Neural cell (in vitro differentiated cells): Measurements from ENCODE around the gene CUX1. TPM values are rescaled to one million over a fixed set of nuclear protein-coding genes. Genes with fewer than 3 reads are reported as not detected.

Source experiments
- H2AFZ ChIP-seq: fragments of 200-600, 300-800 bp; sonication (generic), shearing (Covaris generic); 2 replicates; pipeline ENCODE4 v1.6.0; 2014; ENCODE audit warnings: low read depth, mild to moderate bottlenecking, antibody characterized with exemption, low read length, moderate library complexity
- H3F3A ChIP-seq: fragments of 200-600 bp; shearing (Covaris generic); 2 replicates; pipeline ENCODE4 v1.6.1; 2016; ENCODE audit warnings: mild to moderate bottlenecking, moderate library complexity, mixed read lengths, antibody characterized with exemption, low read length; ENCODE audit not compliant: insufficient read depth, poor library complexity, severe bottlenecking
- H3K27ac ChIP-seq: fragments of 200-600, 300-800 bp; sonication (generic), shearing (Covaris generic); 2 replicates; pipeline ENCODE4 v1.5.1; 2014; ENCODE audit warnings: mild to moderate bottlenecking, low read length, moderate library complexity
- H3K27me3 ChIP-seq: fragments of 300-800, 200-600 bp; sonication (generic), shearing (Covaris generic); 2 replicates; pipeline ENCODE4 v1.6.0; 2014; ENCODE audit warnings: mild to moderate bottlenecking, low read depth, low read length, moderate library complexity; ENCODE audit not compliant: insufficient read depth
- H3K36me3 ChIP-seq: fragments of 300-800, 200-600 bp; sonication (generic), shearing (Covaris generic); 2 replicates; pipeline ENCODE4 v1.5.1; 2014; ENCODE audit warnings: mild to moderate bottlenecking, antibody characterized with exemption, low read length, moderate library complexity; ENCODE audit not compliant: insufficient read depth
- H3K4me2 ChIP-seq: fragments of 300-800, 200-600 bp; sonication (generic), shearing (Covaris generic); 2 replicates; pipeline ENCODE4 v1.6.0; 2014; ENCODE audit warnings: mild to moderate bottlenecking, low read length
- H3K4me3 ChIP-seq: fragments of 300-800, 200-600 bp; sonication (generic), shearing (Covaris generic); 2 replicates; pipeline ENCODE4 v1.5.1; 2014; ENCODE audit warnings: mild to moderate bottlenecking, low read length, moderate library complexity
- H3K79me2 ChIP-seq: fragments of 200-600 bp; shearing (Covaris generic); replicated peaks from 2 replicates; pipeline ENCODE4 v1.6.0; 2014; ENCODE audit warnings: mild to moderate bottlenecking, low read length, moderate library complexity; ENCODE audit not compliant: insufficient read depth
- H3K9ac ChIP-seq: fragments of 300-800, 200-600 bp; sonication (generic), shearing (Covaris generic); 2 replicates; pipeline ENCODE4 v1.6.1; 2016; ENCODE audit warnings: mild to moderate bottlenecking, low read length, mixed read lengths
- H3K9me2 ChIP-seq: fragments of 200-600 bp; shearing (Covaris generic); 2 replicates; pipeline ENCODE4 v1.6.1; 2016; ENCODE audit warnings: mild to moderate bottlenecking, low read length, mixed read lengths; ENCODE audit not compliant: insufficient read depth
- H3K9me3 ChIP-seq: fragments of 200-600, 300-800 bp; sonication (generic), shearing (Covaris generic); 2 replicates; pipeline ENCODE4 v1.6.1; 2016; ENCODE audit warnings: mild to moderate bottlenecking, mixed run types, low read length, moderate library complexity, mixed read lengths
- H4K20me1 ChIP-seq: fragments of 200-600 bp; shearing (Covaris generic); 2 replicates; pipeline ENCODE4 v1.6.1; 2016; ENCODE audit warnings: mild to moderate bottlenecking, mixed run types; ENCODE audit not compliant: insufficient read depth
- EP300 ChIP-seq: fragments of 450-650 bp; conservative IDR thresholded peaks from 2 replicates; pipeline ENCODE4 v1.6.1; 2014; ENCODE audit warnings: antibody characterized with exemption, mild to moderate bottlenecking, moderate library complexity; ENCODE audit not compliant: poor library complexity, severe bottlenecking
- EZH2 ChIP-seq: fragments of 200-600, 300-800 bp; shearing (Covaris generic), sonication (generic); IDR thresholded peaks from 2 replicates; pipeline ENCODE4 v1.6.1; 2014; ENCODE audit warnings: antibody characterized with exemption, low read length, borderline replicate concordance, mild to moderate bottlenecking; ENCODE audit not compliant: insufficient read depth, poor library complexity, severe bottlenecking
- MXI1 ChIP-seq: fragments of 450-650 bp; conservative IDR thresholded peaks from 2 replicates; pipeline ENCODE4 v1.6.1; 2014; ENCODE audit warnings: antibody characterized with exemption, mild to moderate bottlenecking; ENCODE audit not compliant: poor library complexity, severe bottlenecking
- POLR2AphosphoS5 ChIP-seq: IDR thresholded peaks from 2 replicates; pipeline ENCODE4 v1.6.1; 2012
- RAD21 ChIP-seq: fragments of 450-650 bp; conservative IDR thresholded peaks from 2 replicates; pipeline ENCODE4 v1.6.1; 2014; ENCODE audit warnings: antibody characterized with exemption, mild to moderate bottlenecking, moderate library complexity
- SMC3 ChIP-seq: fragments of 450-650 bp; conservative IDR thresholded peaks from 2 replicates; pipeline ENCODE4 v1.6.1; 2014; ENCODE audit warnings: antibody characterized with exemption, mild to moderate bottlenecking, moderate library complexity; ENCODE audit not compliant: poor library complexity
- TAF1 ChIP-seq: IDR thresholded peaks from 2 replicates; pipeline ENCODE4 v1.6.1; 2012; ENCODE audit warnings: low read depth
- polyA plus RNA-seq: library from polyadenylated mRNA; depleted of rRNA; stranded (reverse); fragments of >200 nt; gene quantifications from 2 replicates; pipeline ENCODE4 v1.2.3, GENCODE V29; 2014
- TF ChIP-seq, protein P1 (sequence below): fragments of 450-650 bp; IDR thresholded peaks from 2 replicates; pipeline ENCODE4 v1.5.1; 2014; ENCODE audit warnings: antibody characterized with exemption, mild to moderate bottlenecking, moderate library complexity; ENCODE audit not compliant: poor library complexity, severe bottlenecking
- TF ChIP-seq, protein P2 (sequence below): IDR thresholded peaks from 2 replicates; pipeline ENCODE4 v1.6.1; 2012; ENCODE audit warnings: borderline replicate concordance

Gene CUX1
- polyA plus RNA-seq, 1 donor from 2014 or later, result 26.6 TPM

DNA sequence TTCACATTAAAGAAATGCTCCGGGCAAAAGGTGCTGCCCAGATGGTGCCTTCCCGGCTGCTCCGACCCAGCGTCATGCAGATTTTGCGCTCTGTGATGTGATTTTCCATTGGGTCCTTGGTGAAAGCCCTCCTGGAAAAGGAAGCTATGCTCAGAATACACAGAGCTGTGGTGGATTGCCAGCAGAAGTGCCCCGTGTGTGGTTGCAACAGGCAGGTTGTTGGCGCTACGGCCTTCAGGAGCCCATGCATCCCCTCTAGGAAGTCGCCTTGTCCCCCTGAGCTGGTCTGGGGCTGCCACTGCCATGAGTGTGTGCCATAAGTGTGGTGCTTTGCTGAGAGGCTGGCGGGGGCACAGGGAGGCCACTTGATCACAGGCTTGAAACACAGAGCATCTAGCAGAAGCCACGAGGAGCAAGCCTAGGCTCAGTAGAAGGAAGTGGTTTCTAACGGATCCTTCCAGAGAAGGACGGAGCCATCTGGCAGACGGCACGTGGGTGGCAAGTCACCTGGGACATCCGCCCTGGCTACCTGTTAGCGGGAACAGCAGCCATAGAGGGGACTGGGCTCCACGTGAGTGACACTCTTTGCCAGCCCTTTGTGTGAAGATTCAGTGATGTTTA, 210.9 kb downstream of the CUX1 start:
- H3K9me2 ChIP-seq, result no peaks in the 10 kb centered on the region
- H3K27me3 ChIP-seq, result no peaks in the 10 kb centered on the region
- no peak overlapping the region for H3K9ac ChIP-seq
- no peaks in the 10 kb centered on the region for H3K9me3 ChIP-seq
- H3F3A ChIP-seq, result no peaks in the 10 kb centered on the region
- TF ChIP-seq TAF1 (no peak), SMC3 (no peak), MXI1 (no peak), RAD21 (no peak), POLR2AphosphoS5 (no peak), EZH2 (no peak), EP300 (no peak)
- TF ChIP-seq, protein P1, sequence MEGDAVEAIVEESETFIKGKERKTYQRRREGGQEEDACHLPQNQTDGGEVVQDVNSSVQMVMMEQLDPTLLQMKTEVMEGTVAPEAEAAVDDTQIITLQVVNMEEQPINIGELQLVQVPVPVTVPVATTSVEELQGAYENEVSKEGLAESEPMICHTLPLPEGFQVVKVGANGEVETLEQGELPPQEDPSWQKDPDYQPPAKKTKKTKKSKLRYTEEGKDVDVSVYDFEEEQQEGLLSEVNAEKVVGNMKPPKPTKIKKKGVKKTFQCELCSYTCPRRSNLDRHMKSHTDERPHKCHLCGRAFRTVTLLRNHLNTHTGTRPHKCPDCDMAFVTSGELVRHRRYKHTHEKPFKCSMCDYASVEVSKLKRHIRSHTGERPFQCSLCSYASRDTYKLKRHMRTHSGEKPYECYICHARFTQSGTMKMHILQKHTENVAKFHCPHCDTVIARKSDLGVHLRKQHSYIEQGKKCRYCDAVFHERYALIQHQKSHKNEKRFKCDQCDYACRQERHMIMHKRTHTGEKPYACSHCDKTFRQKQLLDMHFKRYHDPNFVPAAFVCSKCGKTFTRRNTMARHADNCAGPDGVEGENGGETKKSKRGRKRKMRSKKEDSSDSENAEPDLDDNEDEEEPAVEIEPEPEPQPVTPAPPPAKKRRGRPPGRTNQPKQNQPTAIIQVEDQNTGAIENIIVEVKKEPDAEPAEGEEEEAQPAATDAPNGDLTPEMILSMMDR, result no peak
- TF ChIP-seq, protein P2, sequence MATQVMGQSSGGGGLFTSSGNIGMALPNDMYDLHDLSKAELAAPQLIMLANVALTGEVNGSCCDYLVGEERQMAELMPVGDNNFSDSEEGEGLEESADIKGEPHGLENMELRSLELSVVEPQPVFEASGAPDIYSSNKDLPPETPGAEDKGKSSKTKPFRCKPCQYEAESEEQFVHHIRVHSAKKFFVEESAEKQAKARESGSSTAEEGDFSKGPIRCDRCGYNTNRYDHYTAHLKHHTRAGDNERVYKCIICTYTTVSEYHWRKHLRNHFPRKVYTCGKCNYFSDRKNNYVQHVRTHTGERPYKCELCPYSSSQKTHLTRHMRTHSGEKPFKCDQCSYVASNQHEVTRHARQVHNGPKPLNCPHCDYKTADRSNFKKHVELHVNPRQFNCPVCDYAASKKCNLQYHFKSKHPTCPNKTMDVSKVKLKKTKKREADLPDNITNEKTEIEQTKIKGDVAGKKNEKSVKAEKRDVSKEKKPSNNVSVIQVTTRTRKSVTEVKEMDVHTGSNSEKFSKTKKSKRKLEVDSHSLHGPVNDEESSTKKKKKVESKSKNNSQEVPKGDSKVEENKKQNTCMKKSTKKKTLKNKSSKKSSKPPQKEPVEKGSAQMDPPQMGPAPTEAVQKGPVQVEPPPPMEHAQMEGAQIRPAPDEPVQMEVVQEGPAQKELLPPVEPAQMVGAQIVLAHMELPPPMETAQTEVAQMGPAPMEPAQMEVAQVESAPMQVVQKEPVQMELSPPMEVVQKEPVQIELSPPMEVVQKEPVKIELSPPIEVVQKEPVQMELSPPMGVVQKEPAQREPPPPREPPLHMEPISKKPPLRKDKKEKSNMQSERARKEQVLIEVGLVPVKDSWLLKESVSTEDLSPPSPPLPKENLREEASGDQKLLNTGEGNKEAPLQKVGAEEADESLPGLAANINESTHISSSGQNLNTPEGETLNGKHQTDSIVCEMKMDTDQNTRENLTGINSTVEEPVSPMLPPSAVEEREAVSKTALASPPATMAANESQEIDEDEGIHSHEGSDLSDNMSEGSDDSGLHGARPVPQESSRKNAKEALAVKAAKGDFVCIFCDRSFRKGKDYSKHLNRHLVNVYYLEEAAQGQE, result no peak
- H3K27ac ChIP-seq, result no peak overlapping the region
- H4K20me1 ChIP-seq, result no peaks in the 10 kb centered on the region
- H3K36me3 ChIP-seq, result no peaks in the 10 kb centered on the region
- no peaks in the 10 kb centered on the region for H3K79me2 ChIP-seq
- no peak overlapping the region for H3K4me2 ChIP-seq
- no peak overlapping the region for H3K4me3 ChIP-seq
- no peak overlapping the region for H2AFZ ChIP-seq

DNA sequence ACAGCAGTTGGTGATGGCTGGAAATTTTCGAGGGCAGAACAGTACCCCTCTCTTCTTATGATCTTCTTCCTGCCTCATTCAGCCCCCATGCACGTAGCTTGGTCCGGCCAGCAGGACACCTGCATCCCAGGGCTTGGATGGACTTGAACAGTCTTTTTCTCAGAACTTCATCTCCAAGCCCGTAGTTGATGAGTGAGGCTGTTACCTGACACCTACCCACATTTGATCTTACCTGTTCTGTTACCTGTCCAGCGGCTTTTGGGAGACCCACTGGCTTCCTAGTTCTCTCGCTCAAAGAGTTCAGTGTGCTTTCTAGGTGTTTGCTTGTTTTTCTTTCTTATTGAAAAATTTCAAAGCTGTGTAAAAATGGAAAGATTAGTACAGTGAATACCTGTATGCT, 212.2 kb downstream of the CUX1 start:
- Histone ChIP-seq H2AFZ (no peak overlapping the region), H3K79me2 (no peaks in the 10 kb centered on the region), H3K4me3 (no peak overlapping the region), H3K27ac (no peak overlapping the region), H3K36me3 (no peaks in the 10 kb centered on the region), H3F3A (no peaks in the 10 kb centered on the region), H3K9ac (no peak overlapping the region), H3K9me3 (no peaks in the 10 kb centered on the region), H3K27me3 (no peaks in the 10 kb centered on the region), H3K9me2 (no peaks in the 10 kb centered on the region), H3K4me2 (no peak overlapping the region), H4K20me1 (no peaks in the 10 kb centered on the region)
- TF ChIP-seq, protein P1, result no peak
- TF ChIP-seq EZH2, result no peak
- no peak for TF ChIP-seq SMC3
- TF ChIP-seq TAF1, result no peak
- no peak for TF ChIP-seq POLR2AphosphoS5
- no peak for TF ChIP-seq MXI1
- TF ChIP-seq, protein P2, result no peak
- no peak for TF ChIP-seq EP300
